ENCODE results near the gene CRY2. TPM values are rescaled to one million over a fixed set of nuclear protein-coding genes. Genes with fewer than 3 reads are reported as not detected.
"Not testable (repeated sequence)": the region's sequence is repeated elsewhere in the genome, so short reads cannot be mapped to it uniquely, and the experiment has no call there.

CRY2 gene
- total and polyA plus RNA-seq, 4 donors: 16.7 to 72.9 (median 33.0) TPM

- Histone ChIP-seq H3K36me3 (ENCODE audit: control insufficient read depth in 4 of 4, insufficient read depth in 3 of 4, low read depth in 1 of 4, low read length in 3 of 4) (peaks cover 10 to 42% (median 20%) of the 10 kb centered on the region in 4 donors), H3K27me3 (ENCODE audit: control insufficient read depth in 4 of 4, insufficient read depth in 4 of 4, low read length in 3 of 4) (no peaks in the 10 kb centered on the region), H3K4me3 (ENCODE audit: low read depth in 1 of 3, low read length in 3 of 3) (peak overlapping the region; percentile 55 to 97 (median 88)), H3K9me3 (ENCODE audit: control insufficient read depth in 4 of 4, low read length in 3 of 4) (no peaks in the 10 kb centered on the region), H3K9ac (ENCODE audit: low read depth in 1 of 2, low read length in 2 of 2) (no peak overlapping the region), H3K4me1 (ENCODE audit: control insufficient read depth in 4 of 4, insufficient read depth in 4 of 4, low read length in 3 of 4) (peaks cover 9 to 37% (median 27%) of the 10 kb centered on the region in 4 donors), H3K27ac (ENCODE audit: low read depth in 1 of 2, low read length in 2 of 2) (no peak overlapping the region)
- 45% methylated on average over 4 of the region's 4 CpGs for WGBS
- TF ChIP-seq FOXA1 (IDR thresholded peaks at IDR 0.05) (no peak), MAX (IDR thresholded peaks at IDR 0.05) (no peak), FOXA2 (IDR thresholded peaks at IDR 0.05) (no peak), CTCF (IDR thresholded peaks at IDR 0.05; ENCODE audit: low read depth, low read length, missing input control) (no peak), HNF4G (IDR thresholded peaks at IDR 0.05) (no peak), GABPA (IDR thresholded peaks at IDR 0.05 in 1 of 2, conservative IDR thresholded peaks at IDR 0.05 in 1 of 2) (no peak), JUND (IDR thresholded peaks at IDR 0.05) (no peak), HNF4A (conservative IDR thresholded peaks at IDR 0.05) (no peak), SP1 (IDR thresholded peaks at IDR 0.05) (no peak), REST (IDR thresholded peaks at IDR 0.05) (no peak), RAD21 (IDR thresholded peaks at IDR 0.05) (no peak), ZBTB33 (IDR thresholded peaks at IDR 0.05) (no peak), ATF3 (IDR thresholded peaks at IDR 0.05) (no peak)
- no peak for DNase-seq (ENCODE audit: low spot score)
Observed at GRCh38 chr11:45807792-45808238, 39.5 kb upstream of the CRY2 start.

GRCh38 chr11:45808427-45808826 is 38.8 kb upstream of the CRY2 start:
- 95% methylated on average over 6 of the region's 6 CpGs for WGBS

More at GRCh38 chr11:45808427-45808826, 38.8 kb upstream of the CRY2 start:
- H3K4me3 ChIP-seq (ENCODE audit: low read depth in 1 of 3, low read length in 3 of 3); H3K27me3 ChIP-seq (ENCODE audit: control insufficient read depth in 4 of 4, insufficient read depth in 4 of 4, low read length in 3 of 4); H3K9me3 ChIP-seq (ENCODE audit: control insufficient read depth in 4 of 4, low read length in 3 of 4); H3K9ac ChIP-seq (ENCODE audit: low read depth in 1 of 2, low read length in 2 of 2); DNase-seq (ENCODE audit: low spot score); H3K27ac ChIP-seq (ENCODE audit: low read depth in 1 of 2, low read length in 2 of 2): not testable (repeated sequence)
- H3K36me3 ChIP-seq (ENCODE audit: control insufficient read depth in 4 of 4, insufficient read depth in 3 of 4, low read depth in 1 of 4, low read length in 3 of 4): peaks cover 10 to 42% (median 20%) of the 10 kb centered on the region in 4 donors
- H3K4me1 ChIP-seq (ENCODE audit: control insufficient read depth in 4 of 4, insufficient read depth in 4 of 4, low read length in 3 of 4): peaks cover 8 to 36% (median 26%) of the 10 kb centered on the region in 4 donors

Measured in liver (tissue), 9 donors.